Activated CD4-positive, alpha-beta memory T cell treated with anti-CD3 and anti-CD28 coated beads, Interleukin-2, amount 10 ng/mL, durations not matched to agents 7 days and 5 days (primary cell): ENCODE data around the gene CAMTA1. TPM values are rescaled to one million over a fixed set of nuclear protein-coding genes. Genes with fewer than 3 reads are reported as not detected.
"Not testable (repeated sequence)": the region's sequence is repeated elsewhere in the genome, so short reads cannot be mapped to it uniquely, and the experiment has no call there.

Source experiments
- CTCF ChIA-PET: fragments of 350-600 bp; sonication (Branson Sonifier 250); formaldehyde crosslinking; loops from one replicate; lab custom pipeline; 2021; ENCODE audit warnings: antibody characterized with exemption, inconsistent platforms; lab: Charles Lee
- POLR2A ChIA-PET: fragments of 350-600 bp; sonication (Branson Sonifier 250); formaldehyde crosslinking; loops from one replicate; lab custom pipeline; 2021; ENCODE audit warnings: antibody characterized with exemption; lab: Charles Lee
- DNase-seq: peaks from one replicate; pipeline ENCODE4 v3.0.0-alpha.2; 2020
- H3K27ac Mint-ChIP-seq: one replicate; pipeline ENCODE4 v1.8.0; 2021; ENCODE audit warnings: mild to moderate bottlenecking, mixed read lengths
- H3K27me3 Mint-ChIP-seq: one replicate; pipeline ENCODE4 v1.8.0; 2021; ENCODE audit warnings: mixed read lengths
- H3K36me3 Mint-ChIP-seq: one replicate; pipeline ENCODE4 v1.8.0; 2021; ENCODE audit warnings: low read depth, mixed read lengths
- H3K4me1 Mint-ChIP-seq: one replicate; pipeline ENCODE4 v1.8.0; 2021; ENCODE audit warnings: mixed read lengths
- H3K4me3 Mint-ChIP-seq: one replicate; pipeline ENCODE4 v1.8.0; 2021; ENCODE audit warnings: mild to moderate bottlenecking, mixed read lengths
- H3K9me3 Mint-ChIP-seq: one replicate; pipeline ENCODE4 v1.8.0; 2021; ENCODE audit warnings: mixed read lengths
- total RNA-seq, 2 experiments: library from RNA; stranded (reverse); gene quantifications; one replicate each; pipeline ENCODE4 v1.2.3, GENCODE V29; 2021

The CAMTA1 gene
- total RNA-seq, 2 experiments from 2014 or later, result 43.0 to 47.3 TPM

GRCh38 chr1:7589080-7589735 is 804.0 kb downstream of the CAMTA1 start:
- Mint-ChIP-seq H3K9me3 (no peaks in the 10 kb centered on the region), H3K4me1 (no peaks in the 10 kb centered on the region), H3K4me3 (no peak overlapping the region), H3K27ac (no peak overlapping the region), H3K36me3 (no peaks in the 10 kb centered on the region), H3K27me3 (no peaks in the 10 kb centered on the region)
- CTCF ChIA-PET, result no interaction called here
- no peak for DNase-seq
- POLR2A ChIA-PET, result no interaction called here

GRCh38 chr1:7589774-7590425 is 804.6 kb downstream of the CAMTA1 start:
- no peaks in the 10 kb centered on the region for H3K36me3 Mint-ChIP-seq
- H3K4me1 Mint-ChIP-seq, result no peaks in the 10 kb centered on the region
- CTCF ChIA-PET, result no interaction called here
- no peak overlapping the region for H3K4me3 Mint-ChIP-seq
- DNase-seq, result no peak
- no peaks in the 10 kb centered on the region for H3K9me3 Mint-ChIP-seq
- H3K27me3 Mint-ChIP-seq, result no peaks in the 10 kb centered on the region
- no peak overlapping the region for H3K27ac Mint-ChIP-seq
- POLR2A ChIA-PET, result no interaction called here

GRCh38 chr1:7590426-7590790 is 805.2 kb downstream of the CAMTA1 start:
- H3K36me3 Mint-ChIP-seq, result no peaks in the 10 kb centered on the region
- no peak for DNase-seq
- no peaks in the 10 kb centered on the region for H3K4me1 Mint-ChIP-seq
- H3K27me3 Mint-ChIP-seq, result no peaks in the 10 kb centered on the region
- ChIA-PET CTCF (no interaction called here), POLR2A (no interaction called here)
- H3K27ac Mint-ChIP-seq, result no peak overlapping the region
- H3K9me3 Mint-ChIP-seq, result no peaks in the 10 kb centered on the region
- no peak overlapping the region for H3K4me3 Mint-ChIP-seq

- POLR2A ChIA-PET, result no interaction called here
- Mint-ChIP-seq H3K4me1 (no peaks in the 10 kb centered on the region), H3K27ac (no peak overlapping the region), H3K36me3 (no peaks in the 10 kb centered on the region), H3K9me3 (no peaks in the 10 kb centered on the region), H3K27me3 (no peaks in the 10 kb centered on the region), H3K4me3 (no peak overlapping the region)
- no peak for DNase-seq
- CTCF ChIA-PET, result no interaction called here
Measured at GRCh38 chr1:7591565-7591964, 806.3 kb downstream of the CAMTA1 start.

GRCh38 chr1:7592120-7592798 is 807.0 kb downstream of the CAMTA1 start:
- CTCF ChIA-PET, result no interaction called here
- Mint-ChIP-seq H3K27me3 (no peaks in the 10 kb centered on the region), H3K27ac (no peak overlapping the region)

GRCh38 chr1:7594002-7594713 is 808.9 kb downstream of the CAMTA1 start:
- no peak overlapping the region for H3K27ac Mint-ChIP-seq
- H3K9me3 Mint-ChIP-seq, result no peaks in the 10 kb centered on the region
- ChIA-PET CTCF (no interaction called here), POLR2A (no interaction called here)
- H3K36me3 Mint-ChIP-seq, result no peaks in the 10 kb centered on the region
- DNase-seq, result no peak
- no peaks in the 10 kb centered on the region for H3K27me3 Mint-ChIP-seq
- no peak overlapping the region for H3K4me3 Mint-ChIP-seq
- H3K4me1 Mint-ChIP-seq, result no peaks in the 10 kb centered on the region

More at GRCh38 chr1:7592120-7592798, 807.0 kb downstream of the CAMTA1 start:
- no peaks in the 10 kb centered on the region for H3K9me3 Mint-ChIP-seq
- no peaks in the 10 kb centered on the region for H3K36me3 Mint-ChIP-seq
- POLR2A ChIA-PET, result no interaction called here
- no peaks in the 10 kb centered on the region for H3K4me1 Mint-ChIP-seq
- no peak overlapping the region for H3K4me3 Mint-ChIP-seq
- no peak for DNase-seq

- CTCF ChIA-PET, result no interaction called here
Measured at GRCh38 chr1:7594714-7595295, 809.6 kb downstream of the CAMTA1 start.

GRCh38 chr1:7595336-7595735 is 810.1 kb downstream of the CAMTA1 start:
- H3K4me1 Mint-ChIP-seq, result no peaks in the 10 kb centered on the region
- no peak for DNase-seq
- CTCF ChIA-PET, result no interaction called here
- H3K27ac Mint-ChIP-seq, result no peak overlapping the region
- H3K27me3 Mint-ChIP-seq, result peaks cover 1% of the 10 kb centered on the region
- H3K4me3 Mint-ChIP-seq, result no peak overlapping the region
- POLR2A ChIA-PET, result no interaction called here
- peaks cover 4% of the 10 kb centered on the region for H3K9me3 Mint-ChIP-seq
- no peaks in the 10 kb centered on the region for H3K36me3 Mint-ChIP-seq

More at GRCh38 chr1:7594714-7595295, 809.6 kb downstream of the CAMTA1 start:
- no peaks in the 10 kb centered on the region for H3K4me1 Mint-ChIP-seq
- no peak overlapping the region for H3K4me3 Mint-ChIP-seq
- DNase-seq, result no peak
- POLR2A ChIA-PET, result no interaction called here
- peaks cover under 1% of the 10 kb centered on the region for H3K9me3 Mint-ChIP-seq
- H3K27me3 Mint-ChIP-seq, result peaks cover 1% of the 10 kb centered on the region
- no peaks in the 10 kb centered on the region for H3K36me3 Mint-ChIP-seq
- H3K27ac Mint-ChIP-seq, result no peak overlapping the region

GRCh38 chr1:7596126-7596965 is 811.1 kb downstream of the CAMTA1 start:
- no peak overlapping the region for H3K27ac Mint-ChIP-seq
- ChIA-PET POLR2A (no interaction called here), CTCF (no interaction called here)
- no peaks in the 10 kb centered on the region for H3K4me1 Mint-ChIP-seq
- no peak for DNase-seq
- H3K9me3 Mint-ChIP-seq, result peaks cover 4% of the 10 kb centered on the region
- H3K27me3 Mint-ChIP-seq, result peaks cover 1% of the 10 kb centered on the region
- H3K4me3 Mint-ChIP-seq, result no peak overlapping the region
- no peaks in the 10 kb centered on the region for H3K36me3 Mint-ChIP-seq

- CTCF ChIA-PET, H3K9me3 Mint-ChIP-seq, POLR2A ChIA-PET, H3K27me3 Mint-ChIP-seq, H3K4me3 Mint-ChIP-seq, H3K36me3 Mint-ChIP-seq, H3K27ac Mint-ChIP-seq, DNase-seq, H3K4me1 Mint-ChIP-seq: not testable (repeated sequence)
Measured at GRCh38 chr1:7598058-7598457, 812.8 kb downstream of the CAMTA1 start.

GRCh38 chr1:7604906-7605305 is 819.7 kb downstream of the CAMTA1 start:
- POLR2A ChIA-PET, DNase-seq, H3K4me3 Mint-ChIP-seq, H3K27me3 Mint-ChIP-seq, CTCF ChIA-PET, H3K4me1 Mint-ChIP-seq, H3K27ac Mint-ChIP-seq, H3K36me3 Mint-ChIP-seq, H3K9me3 Mint-ChIP-seq: not testable (repeated sequence)

- CTCF ChIA-PET, result no interaction called here
- H3K27ac Mint-ChIP-seq, result no peak overlapping the region
- POLR2A ChIA-PET, result no interaction called here
- H3K9me3 Mint-ChIP-seq, result no peaks in the 10 kb centered on the region
- no peaks in the 10 kb centered on the region for H3K36me3 Mint-ChIP-seq
- H3K27me3 Mint-ChIP-seq, result peaks cover 9% of the 10 kb centered on the region
- H3K4me1 Mint-ChIP-seq, result no peaks in the 10 kb centered on the region
- H3K4me3 Mint-ChIP-seq, result no peak overlapping the region
- DNase-seq, result no peak
Measured at GRCh38 chr1:7606096-7606495, 820.8 kb downstream of the CAMTA1 start.
